Cardiac fibroblast (primary cell): Measurements from ENCODE around the gene MRPL58.

Experiments
- DNase-seq, 2 donors: peaks; one replicate each; pipeline versions ENCODE4 v3.0.0 to v3.0.0-alpha.2; 2010; ENCODE audit warnings: low read depth in 2 of 2
- H3K4me3 ChIP-seq, 2 donors: replicated peaks in 1 of 2; 1 replicate in 1 of 2; 2 replicates in 1 of 2; pipeline ENCODE4 v1.5.1; 2011; ENCODE audit warnings: low read depth in 2 of 2, low read length in 2 of 2, mild to moderate bottlenecking in 2 of 2, moderate library complexity in 1 of 2
- CTCF ChIP-seq: IDR thresholded peaks from one replicate; pipeline ENCODE4 v1.5.1; 2011; ENCODE audit warnings: low read depth, mild to moderate bottlenecking, low read length, inconsistent platforms

The MRPL58 gene

GRCh38 chr17:75030161-75030560 is 17.7 kb downstream of the MRPL58 start:
- TF ChIP-seq CTCF = no peak
- H3K4me3 ChIP-seq = no peak overlapping the region
- DNase-seq = no peak

- peak; percentile 78 to 80 for DNase-seq
- TF ChIP-seq CTCF = no peak
- H3K4me3 ChIP-seq = peak overlapping the region; percentile 5 to 33
These were observed 19.7 kb downstream of the MRPL58 start for GRCh38 chr17:75031972-75032719.

GRCh38 chr17:75032720-75033280 is 20.3 kb downstream of the MRPL58 start:
- peak overlapping the region; percentile 5 to 33 for H3K4me3 ChIP-seq
- no peak for TF ChIP-seq CTCF

GRCh38 chr17:75033346-75034235 is 21.1 kb downstream of the MRPL58 start:
- H3K4me3 ChIP-seq = peak overlapping the region; percentile 78 to 87
- TF ChIP-seq CTCF = no peak
- DNase-seq = peak; percentile 91 to 98

More at GRCh38 chr17:75032720-75033280, 20.3 kb downstream of the MRPL58 start:
- DNase-seq = peak; percentile 31 to 40

- peak; percentile 90 to 95 for DNase-seq
- peak; percentile 24 for TF ChIP-seq CTCF
- H3K4me3 ChIP-seq = peak overlapping the region; percentile 78 to 87
These were observed 21.9 kb downstream of the MRPL58 start for GRCh38 chr17:75034236-75034908.

GRCh38 chr17:75036643-75037268 is 24.3 kb downstream of the MRPL58 start:
- H3K4me3 ChIP-seq = no peak overlapping the region
- TF ChIP-seq CTCF = no peak
- peak; percentile 92 to 95 for DNase-seq
